ENCODE measurements around the gene ACVR2B. TPM values are rescaled to one million over a fixed set of nuclear protein-coding genes. Genes with fewer than 3 reads are reported as not detected.

ACVR2B gene
- total RNA-seq, 2 experiments from 2014 or later = 7.0 to 7.6 TPM

DNA sequence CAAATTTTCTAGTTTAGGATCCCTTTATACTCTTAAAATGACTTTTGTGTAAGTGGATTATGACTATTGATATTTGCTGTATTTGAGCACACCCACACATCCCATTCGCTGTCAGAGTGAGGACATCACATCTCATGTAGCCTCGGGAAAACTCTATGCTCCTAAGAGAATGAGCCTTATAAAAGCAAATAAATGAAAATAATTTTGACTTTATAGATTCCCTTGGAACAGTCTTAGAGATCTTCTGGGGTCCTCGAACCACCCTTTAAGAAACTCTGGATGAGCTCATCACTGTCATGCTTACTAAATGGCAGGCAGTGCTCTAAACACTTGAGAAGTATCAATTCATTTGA lies 26.4 kb downstream of the ACVR2B start:
- CTCF ChIA-PET = interaction anchor here (0.8 to 6.1 kb wide), 17 partner anchors 10 to 624 kb away, joined by 3 to 90 read pairs (median 4); partner anchors contain the start of genes EXOG and XYLB
- Mint-ChIP-seq H3K27me3 (no peaks in the 10 kb centered on the region), H3K9me3 (no peaks in the 10 kb centered on the region), H3K27ac (no peak overlapping the region), H3K4me1 (no peaks in the 10 kb centered on the region), H3K36me3 (ENCODE audit: low read depth) (peaks cover 12% of the 10 kb centered on the region), H3K4me3 (no peak overlapping the region)
- POLR2A ChIA-PET = interaction anchor here (1.0 kb wide), 1 partner anchor 17 kb away, joined by 3 read pairs; the partner anchor contains the start of gene EXOG
- no peak for DNase-seq

DNA sequence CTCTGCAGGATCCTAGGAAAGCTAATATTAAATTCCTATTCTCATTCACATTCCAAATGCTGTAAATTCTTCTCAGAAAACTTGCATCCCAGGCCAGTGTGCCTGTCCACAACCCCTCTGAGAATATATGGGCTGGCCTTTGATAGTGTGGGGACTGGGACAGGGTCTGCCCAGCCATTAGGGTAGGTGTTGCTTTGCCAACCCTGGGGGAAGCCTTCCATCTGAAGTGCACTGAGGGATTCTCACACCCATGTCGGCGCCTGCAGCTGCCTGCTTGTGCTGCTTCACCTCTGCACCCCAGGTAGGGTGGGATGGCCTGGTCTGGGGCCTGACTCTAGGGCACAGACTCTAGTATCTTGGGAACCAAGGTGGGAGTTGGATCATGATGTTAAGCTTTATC lies 27.2 kb downstream of the ACVR2B start:
- H3K27me3 Mint-ChIP-seq = no peaks in the 10 kb centered on the region
- DNase-seq = no peak
- no peak overlapping the region for H3K4me3 Mint-ChIP-seq
- POLR2A ChIA-PET = no interaction called here
- no peak overlapping the region for H3K27ac Mint-ChIP-seq
- no peaks in the 10 kb centered on the region for H3K9me3 Mint-ChIP-seq
- peaks cover 12% of the 10 kb centered on the region for H3K36me3 Mint-ChIP-seq (ENCODE audit: low read depth)
- CTCF ChIA-PET = interaction anchor here (0.6 to 6.1 kb wide), 14 partner anchors 10 to 570 kb away, joined by 3 to 90 read pairs (median 5); partner anchors contain the start of genes EXOG and XYLB
- no peaks in the 10 kb centered on the region for H3K4me1 Mint-ChIP-seq

DNA sequence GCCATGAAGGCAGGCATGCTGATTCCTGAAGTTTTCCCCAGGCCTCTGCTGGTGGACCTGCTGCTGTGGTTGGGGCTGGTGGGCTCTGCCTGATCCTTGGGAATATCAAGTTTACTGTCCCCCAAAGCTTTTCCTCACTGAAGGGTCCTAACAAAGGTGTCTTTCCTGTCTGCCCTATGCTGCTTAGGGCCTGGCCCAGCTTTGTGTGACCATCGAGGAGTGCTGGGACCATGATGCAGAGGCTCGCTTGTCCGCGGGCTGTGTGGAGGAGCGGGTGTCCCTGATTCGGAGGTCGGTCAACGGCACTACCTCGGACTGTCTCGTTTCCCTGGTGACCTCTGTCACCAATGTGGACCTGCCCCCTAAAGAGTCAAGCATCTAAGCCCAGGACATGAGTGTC lies 29.3 kb downstream of the ACVR2B start:
- Mint-ChIP-seq H3K4me3 (no peak overlapping the region), H3K9me3 (no peaks in the 10 kb centered on the region), H3K4me1 (peaks cover 2% of the 10 kb centered on the region), H3K27ac (no peak overlapping the region), H3K27me3 (no peaks in the 10 kb centered on the region), H3K36me3 (ENCODE audit: low read depth) (peaks cover 12% of the 10 kb centered on the region)
- ChIA-PET POLR2A (interaction anchor here (1.2 kb wide), 1 partner anchor 14 kb away, joined by 3 read pairs; the partner anchor contains the start of gene EXOG), CTCF (interaction anchor here (1.0 to 6.1 kb wide), 4 partner anchors 9 to 137 kb away, joined by 3 to 90 read pairs (median 4); partner anchors contain the start of genes EXOG and XYLB)
- DNase-seq = no peak

DNA sequence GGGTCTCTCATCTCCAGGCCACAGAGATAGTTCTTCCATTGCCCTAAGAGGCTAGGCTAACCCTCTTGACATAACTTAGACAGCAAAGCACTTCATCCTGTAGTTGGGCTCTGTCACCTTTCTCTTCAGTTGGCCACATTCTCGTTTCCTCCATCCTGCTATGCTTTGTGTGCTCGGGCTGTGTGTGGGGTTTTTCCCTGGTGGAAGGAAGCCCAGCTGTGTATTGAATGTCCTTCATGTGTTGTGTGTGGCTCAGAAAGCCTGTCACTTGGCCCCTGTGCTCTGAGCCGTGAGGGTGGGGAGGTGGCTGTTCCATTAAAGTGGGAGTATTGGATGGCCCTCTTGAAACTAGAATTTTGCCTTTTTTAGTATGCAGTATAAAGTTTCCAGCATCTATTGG lies 33.6 kb downstream of the ACVR2B start:
- ChIA-PET CTCF (interaction anchor here (1.2 to 1.6 kb wide), 2 partner anchors 141 to 371 kb away, joined by 3 to 6 read pairs; partner anchors contain the start of gene XYLB), POLR2A (no interaction called here)
- H3K4me3 Mint-ChIP-seq = no peak overlapping the region
- H3K36me3 Mint-ChIP-seq (ENCODE audit: low read depth) = peaks cover 3% of the 10 kb centered on the region
- H3K27ac Mint-ChIP-seq = no peak overlapping the region
- DNase-seq = no peak
- H3K9me3 Mint-ChIP-seq = no peaks in the 10 kb centered on the region
- no peaks in the 10 kb centered on the region for H3K27me3 Mint-ChIP-seq
- peaks cover 2% of the 10 kb centered on the region for H3K4me1 Mint-ChIP-seq

DNA sequence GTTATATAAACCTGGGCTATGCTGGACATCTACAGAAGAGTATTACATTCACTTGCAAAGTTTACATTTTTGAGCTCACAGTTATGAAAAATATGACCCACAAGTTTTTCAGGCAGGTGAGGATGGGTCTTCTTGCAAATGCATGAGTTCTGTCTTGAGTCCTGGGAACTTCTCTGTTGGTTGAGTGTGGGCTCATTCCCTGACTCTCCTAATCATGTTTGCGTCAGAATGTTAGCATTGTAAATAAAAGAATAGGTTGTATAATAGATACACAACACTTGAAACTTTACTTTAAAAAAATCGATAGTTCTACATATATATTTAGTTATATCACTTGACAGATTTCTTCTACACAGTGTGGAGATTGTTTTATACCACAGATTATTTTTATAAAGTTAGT lies 35.3 kb downstream of the ACVR2B start:
- H3K4me1 Mint-ChIP-seq = peaks cover 2% of the 10 kb centered on the region
- no peak overlapping the region for H3K4me3 Mint-ChIP-seq
- no peak overlapping the region for H3K27ac Mint-ChIP-seq
- ChIA-PET CTCF (interaction anchor here (1.6 kb wide), 1 partner anchor 142 kb away, joined by 6 read pairs; the partner anchor contains the start of gene XYLB), POLR2A (no interaction called here)
- no peak for DNase-seq
- no peaks in the 10 kb centered on the region for H3K36me3 Mint-ChIP-seq (ENCODE audit: low read depth)
- no peaks in the 10 kb centered on the region for H3K9me3 Mint-ChIP-seq
- no peaks in the 10 kb centered on the region for H3K27me3 Mint-ChIP-seq

DNA sequence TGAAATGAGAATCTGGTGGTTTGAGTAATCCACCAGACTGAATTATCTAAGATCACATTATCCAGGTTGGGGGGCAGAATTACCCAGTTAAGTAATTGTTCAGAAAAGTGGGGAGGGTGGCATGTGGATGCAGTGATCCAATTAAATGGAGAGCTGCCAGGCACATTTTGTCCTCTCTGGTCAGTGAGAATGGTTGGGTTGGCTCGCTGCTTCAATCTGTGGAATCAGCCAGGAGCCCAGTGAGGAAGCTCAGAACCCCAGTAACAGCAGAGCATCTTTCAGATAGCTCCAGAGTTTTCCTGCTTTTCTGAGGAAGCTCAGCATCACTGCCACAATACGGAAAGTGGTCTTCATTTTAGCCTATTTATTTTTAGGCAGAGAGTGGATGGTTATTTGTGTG lies 36.1 kb downstream of the ACVR2B start:
- no peak overlapping the region for H3K4me3 Mint-ChIP-seq
- H3K9me3 Mint-ChIP-seq = no peaks in the 10 kb centered on the region
- ChIA-PET CTCF (interaction anchor here (1.4 to 1.9 kb wide), 2 partner anchors 9 to 143 kb away, joined by 4 to 11 read pairs; partner anchors contain the start of gene XYLB), POLR2A (no interaction called here)
- DNase-seq = no peak
- H3K36me3 Mint-ChIP-seq (ENCODE audit: low read depth) = no peaks in the 10 kb centered on the region
- no peaks in the 10 kb centered on the region for H3K27me3 Mint-ChIP-seq
- H3K27ac Mint-ChIP-seq = no peak overlapping the region
- H3K4me1 Mint-ChIP-seq = peaks cover 2% of the 10 kb centered on the region

DNA sequence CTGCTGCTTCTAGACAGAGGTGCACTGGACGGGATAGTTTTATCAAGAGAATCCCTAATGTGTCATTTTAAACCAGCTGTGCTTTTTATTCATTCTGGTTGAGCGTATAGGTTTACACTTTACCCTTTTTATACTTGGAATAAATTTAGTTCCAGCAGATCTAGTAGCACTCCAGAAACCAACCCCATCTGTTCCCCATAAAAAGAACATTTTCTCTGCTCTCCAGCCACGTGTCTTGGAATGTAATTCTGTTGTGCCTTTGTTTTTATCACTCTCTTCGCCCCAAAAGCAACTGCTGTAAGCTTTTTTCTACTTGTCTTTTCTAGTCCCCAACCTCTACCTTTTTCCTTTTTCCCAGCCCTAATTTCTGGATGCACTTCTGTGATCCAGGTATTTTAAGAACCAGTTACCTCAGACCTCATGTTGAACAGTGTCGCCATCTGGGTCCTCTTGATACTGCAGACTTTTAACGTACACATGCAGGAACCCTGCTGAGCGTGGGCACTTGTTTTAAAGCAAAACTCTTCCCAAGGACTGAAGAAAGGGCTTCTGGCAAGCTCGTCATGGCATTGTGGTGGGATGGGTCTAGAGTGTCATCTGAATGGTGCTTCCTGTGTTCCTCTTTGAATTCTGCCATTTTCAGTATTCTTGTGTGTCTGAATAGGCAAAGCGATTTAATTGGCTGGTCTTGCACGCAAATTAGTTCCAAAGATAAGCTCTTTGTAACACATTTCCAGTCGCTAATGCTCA lies 36.8 kb downstream of the ACVR2B start:
- POLR2A ChIA-PET = no interaction called here
- no peaks in the 10 kb centered on the region for H3K36me3 Mint-ChIP-seq (ENCODE audit: low read depth)
- no peak overlapping the region for H3K4me3 Mint-ChIP-seq
- no peaks in the 10 kb centered on the region for H3K9me3 Mint-ChIP-seq
- CTCF ChIA-PET = interaction anchor here (1.4 to 1.9 kb wide), 2 partner anchors 10 to 144 kb away, joined by 4 to 11 read pairs; partner anchors contain the start of gene XYLB
- H3K27me3 Mint-ChIP-seq = no peaks in the 10 kb centered on the region
- no peak for DNase-seq
- H3K4me1 Mint-ChIP-seq = peaks cover 2% of the 10 kb centered on the region
- H3K27ac Mint-ChIP-seq = no peak overlapping the region

DNA sequence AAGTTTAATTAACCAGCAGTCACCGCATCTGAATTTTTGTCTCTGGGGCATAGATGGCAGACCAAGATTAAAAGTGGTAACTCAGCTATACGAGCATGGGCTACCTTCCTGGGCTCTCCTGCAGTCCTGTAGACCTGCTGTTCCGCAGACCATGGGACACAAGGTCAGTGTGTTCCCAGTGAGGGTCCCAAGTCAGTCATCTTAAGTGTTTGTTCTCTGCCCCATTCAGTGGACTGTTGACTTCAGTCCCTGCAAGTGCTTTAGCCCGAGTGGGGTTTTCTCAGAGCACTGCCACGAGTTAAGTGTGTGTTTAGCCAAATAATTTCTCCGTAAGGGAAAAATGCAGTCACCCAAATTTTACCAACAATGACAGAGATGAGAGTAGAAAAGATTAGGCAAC lies 37.5 kb downstream of the ACVR2B start:
- CTCF ChIA-PET = interaction anchor here (1.2 to 1.9 kb wide), 4 partner anchors 11 to 145 kb away, joined by 3 to 11 read pairs (median 6); partner anchors contain the start of gene XYLB
- no peak for DNase-seq
- Mint-ChIP-seq H3K27me3 (no peaks in the 10 kb centered on the region), H3K27ac (no peak overlapping the region), H3K9me3 (no peaks in the 10 kb centered on the region), H3K36me3 (ENCODE audit: low read depth) (no peaks in the 10 kb centered on the region), H3K4me1 (peaks cover 5% of the 10 kb centered on the region), H3K4me3 (no peak overlapping the region)
- POLR2A ChIA-PET = no interaction called here

DNA sequence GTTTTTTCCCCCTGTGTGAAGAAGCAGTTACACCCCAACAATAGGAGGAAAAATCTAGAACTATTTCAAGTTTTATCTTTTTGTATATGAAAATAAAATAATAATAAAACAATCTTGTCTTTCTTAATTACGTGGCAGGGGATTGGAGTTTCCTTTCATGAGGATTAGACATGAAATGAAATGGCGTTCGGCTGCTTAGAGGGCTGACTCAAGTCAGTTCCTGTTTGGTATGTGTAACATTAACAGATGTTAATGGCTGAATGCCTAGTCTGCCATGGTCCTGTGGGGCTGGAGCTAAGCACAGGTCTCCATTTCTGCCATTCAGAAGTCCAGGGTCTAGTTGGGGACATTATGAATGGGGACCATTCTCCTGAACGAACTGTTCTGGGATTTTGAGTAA lies 39.3 kb downstream of the ACVR2B start:
- no peak overlapping the region for H3K4me3 Mint-ChIP-seq
- no peaks in the 10 kb centered on the region for H3K9me3 Mint-ChIP-seq
- H3K27me3 Mint-ChIP-seq = no peaks in the 10 kb centered on the region
- DNase-seq = no peak
- no peak overlapping the region for H3K27ac Mint-ChIP-seq
- no peaks in the 10 kb centered on the region for H3K36me3 Mint-ChIP-seq (ENCODE audit: low read depth)
- ChIA-PET CTCF (interaction anchor here (1.1 to 1.5 kb wide), 3 partner anchors 9 to 158 kb away, joined by 3 to 7 read pairs (median 4); no protein-coding TSS in a partner anchor), POLR2A (no interaction called here)
- peaks cover 14% of the 10 kb centered on the region for H3K4me1 Mint-ChIP-seq

DNA sequence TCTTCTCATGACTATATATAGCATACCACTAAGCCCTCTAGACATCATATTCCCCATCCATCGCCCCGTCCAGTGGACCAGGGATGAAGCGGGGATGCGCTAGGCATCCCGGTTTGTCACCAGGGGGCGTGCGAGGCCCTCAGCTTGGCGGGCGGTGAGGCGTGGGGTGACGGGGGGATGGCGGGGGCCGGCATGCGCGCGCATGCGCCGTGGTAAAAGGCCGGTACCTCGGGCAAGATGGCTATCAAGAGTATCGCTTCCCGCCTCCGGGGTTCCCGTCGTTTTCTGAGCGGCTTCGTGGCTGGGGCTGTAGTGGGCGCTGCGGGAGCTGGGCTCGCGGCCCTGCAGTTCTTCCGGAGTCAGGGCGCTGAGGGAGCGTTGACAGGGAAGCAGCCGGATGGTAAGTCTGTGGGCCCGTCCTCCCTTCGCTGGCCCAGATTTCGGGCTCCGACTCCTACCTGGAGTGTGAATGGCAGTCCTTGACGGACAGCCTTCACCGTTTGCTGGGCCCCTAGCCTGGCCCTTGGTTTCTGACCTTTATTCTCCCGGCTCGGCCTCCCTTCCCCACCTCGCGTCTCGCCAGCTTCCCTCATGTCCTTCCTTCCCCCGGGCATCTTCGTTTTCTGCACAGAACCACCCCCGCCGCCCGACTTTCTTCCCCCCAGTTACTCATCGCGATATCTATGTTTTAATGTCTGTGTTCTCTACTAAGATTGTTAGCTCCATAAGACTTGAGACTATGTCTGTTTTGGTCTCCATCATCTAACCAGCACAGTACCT lies 42.6 kb downstream of the ACVR2B start, which contains the start of gene EXOG:
EXOG (plus strand) TSS at position 210 of the 780 bp plus-strand sequence; CDS start at position 238, 28 bp downstream.
- H3K36me3 Mint-ChIP-seq (ENCODE audit: low read depth) = peaks cover 23% of the 10 kb centered on the region
- POLR2A ChIA-PET = interaction anchor here (0.6 to 1.8 kb wide), 17 partner anchors 12 to 911 kb away, joined by 3 to 6 read pairs (median 4); partner anchors contain the start of genes ACAA1, OXSR1 and XYLB
- H3K4me3 Mint-ChIP-seq = peak within 1 kb of the TSS; percentile 94
- CTCF ChIA-PET = interaction anchor here (0.5 to 3.4 kb wide), 30 partner anchors 10 to 792 kb away, joined by 3 to 36 read pairs (median 4); partner anchors contain the start of genes OXSR1 and XYLB
- H3K9me3 Mint-ChIP-seq = no peaks in the 10 kb centered on the region
- peak within 1 kb of the TSS; percentile 79 for H3K27ac Mint-ChIP-seq
- no peaks in the 10 kb centered on the region for H3K27me3 Mint-ChIP-seq
- peak; percentile 95 for DNase-seq
- H3K4me1 Mint-ChIP-seq = peaks cover 30% of the 10 kb centered on the region

DNA sequence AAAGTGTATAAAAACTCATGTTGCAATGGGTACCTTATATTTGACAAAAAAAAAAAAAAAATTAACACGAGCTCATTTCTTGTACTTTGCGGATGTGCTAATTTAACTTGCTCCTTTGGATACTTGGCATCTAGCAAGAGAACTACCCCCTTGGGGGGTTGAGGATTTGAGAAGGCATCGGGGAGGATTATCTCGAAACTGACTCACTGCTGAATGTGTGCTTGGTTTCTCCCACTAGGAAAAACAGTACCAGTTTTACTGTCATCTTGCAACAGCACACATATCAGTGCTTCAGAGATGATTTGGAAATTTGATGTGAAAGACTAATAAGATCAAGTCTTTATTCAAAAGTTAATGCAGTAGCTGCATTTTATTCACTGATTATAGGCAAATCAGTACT lies 43.3 kb downstream of the ACVR2B start:
- no peak for DNase-seq
- CTCF ChIA-PET = interaction anchor here (0.6 to 3.4 kb wide), 24 partner anchors 9 to 791 kb away, joined by 3 to 36 read pairs (median 4); partner anchors contain the start of genes OXSR1 and XYLB
- Mint-ChIP-seq H3K27ac (peak overlapping the region; percentile 55), H3K4me1 (peaks cover 30% of the 10 kb centered on the region), H3K27me3 (no peaks in the 10 kb centered on the region), H3K4me3 (peak overlapping the region; percentile 94), H3K9me3 (no peaks in the 10 kb centered on the region), H3K36me3 (ENCODE audit: low read depth) (peaks cover 27% of the 10 kb centered on the region)
- POLR2A ChIA-PET = interaction anchor here (0.6 to 1.8 kb wide), 15 partner anchors 12 to 910 kb away, joined by 3 to 6 read pairs (median 4); partner anchors contain the start of genes ACAA1, OXSR1 and XYLB

DNA sequence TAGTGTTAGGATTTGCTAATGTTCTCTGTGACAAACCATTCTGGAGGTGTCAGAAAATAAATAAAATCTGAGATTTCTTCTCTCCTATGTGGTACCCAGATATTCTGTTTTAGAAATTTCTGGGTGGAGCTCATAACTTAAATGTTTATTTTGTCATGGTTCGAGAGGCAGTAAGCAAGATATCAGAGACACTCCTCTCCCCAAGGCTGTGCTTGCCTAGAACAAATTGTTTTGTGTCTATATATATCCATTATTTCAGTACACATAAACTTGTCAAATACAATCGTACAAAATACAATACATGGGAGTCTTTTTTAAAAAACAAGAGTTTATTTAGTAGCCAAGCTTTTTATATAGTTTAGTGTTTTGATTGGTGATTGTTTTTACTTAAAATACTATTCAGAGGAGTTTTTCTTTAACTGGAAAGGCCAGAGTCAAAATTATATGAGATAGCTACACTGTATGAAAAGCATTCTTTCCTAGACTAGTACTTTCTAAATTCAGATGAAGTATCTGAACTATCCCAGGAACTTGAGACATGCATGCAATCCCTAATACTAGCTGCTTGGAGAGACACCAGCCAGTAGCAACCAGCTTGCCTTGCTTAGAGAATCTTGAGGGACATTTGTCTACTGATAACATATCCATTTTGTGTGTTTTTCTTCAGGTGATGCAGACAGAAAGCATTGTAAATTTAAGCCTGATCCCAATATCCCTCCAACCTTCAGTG lies 47.2 kb downstream of the ACVR2B start:
- Mint-ChIP-seq H3K27ac (no peak overlapping the region), H3K9me3 (no peaks in the 10 kb centered on the region), H3K36me3 (ENCODE audit: low read depth) (peaks cover 36% of the 10 kb centered on the region), H3K27me3 (no peaks in the 10 kb centered on the region), H3K4me3 (no peak overlapping the region), H3K4me1 (peaks cover 28% of the 10 kb centered on the region)
- CTCF ChIA-PET = interaction anchor here (1.3 to 2.0 kb wide), 4 partner anchors 9 to 155 kb away, joined by 3 to 13 read pairs (median 5); no protein-coding TSS in a partner anchor
- POLR2A ChIA-PET = no interaction called here
- no peak for DNase-seq
